HG02981 (cell line): Measurements from ENCODE around the gene ODAM.
"Not testable (repeated sequence)": the region's sequence is repeated elsewhere in the genome, so short reads cannot be mapped to it uniquely, and the experiment has no call there.

Experiments used
- ATAC-seq: cut with Tn5 transposase; IDR thresholded peaks from one replicate; pipeline ENCODE4 v1.9.1; 2021; ENCODE audit warnings: mild to moderate bottlenecking, moderate library complexity; ENCODE audit not compliant: unreplicated experiment

Gene ODAM

GRCh38 chr4:70195425-70195824 is at the start of gene ODAM:
Gene ODAM (plus strand): TSS chr4:70195725. CDS start chr4:70196544, 819 bp downstream.
- ATAC-seq: no peak

GRCh38 chr4:70151271-70151670 is 44.3 kb upstream of the ODAM start:
- no peak for ATAC-seq

GRCh38 chr4:70152088-70152487 is 43.4 kb upstream of the ODAM start:
- no peak for ATAC-seq

- no peak for ATAC-seq
Measured at GRCh38 chr4:70153937-70154336, 41.6 kb upstream of the ODAM start, which contains the start of gene PRR27. Gene PRR27 (plus strand): TSS chr4:70154237. CDS start chr4:70154376, 139 bp downstream.

GRCh38 chr4:70158576-70158975 is 36.9 kb upstream of the ODAM start:
- ATAC-seq: no peak

- ATAC-seq: no peak
Measured at GRCh38 chr4:70177090-70177489, 18.4 kb upstream of the ODAM start.

- ATAC-seq: no peak
Measured at GRCh38 chr4:70178075-70178660, 17.4 kb upstream of the ODAM start.

GRCh38 chr4:70179811-70180210 is 15.7 kb upstream of the ODAM start:
- no peak for ATAC-seq

- no peak for ATAC-seq
Measured at GRCh38 chr4:70181864-70182263, 13.7 kb upstream of the ODAM start.

GRCh38 chr4:70182517-70183167 is 12.9 kb upstream of the ODAM start:
- no peak for ATAC-seq

GRCh38 chr4:70183168-70183939 is 12.2 kb upstream of the ODAM start:
- ATAC-seq: peak; percentile 86

GRCh38 chr4:70183940-70184246 is 11.6 kb upstream of the ODAM start:
- ATAC-seq: no peak

GRCh38 chr4:70187216-70187615 is 8.3 kb upstream of the ODAM start:
- ATAC-seq: no peak

GRCh38 chr4:70190579-70190978 is 4.9 kb upstream of the ODAM start:
- no peak for ATAC-seq

- ATAC-seq: no peak
Measured at GRCh38 chr4:70191647-70192046, 3.9 kb upstream of the ODAM start.

- ATAC-seq: no peak
Measured at GRCh38 chr4:70192895-70193294, 2.6 kb upstream of the ODAM start.

- ATAC-seq: no peak
Measured at GRCh38 chr4:70196857-70197256, 1.3 kb downstream of the ODAM start.

- no peak for ATAC-seq
Measured at GRCh38 chr4:70197842-70198241, 2.3 kb downstream of the ODAM start.

GRCh38 chr4:70203601-70204000 is 8.1 kb downstream of the ODAM start:
- no peak for ATAC-seq

- ATAC-seq: not testable (repeated sequence)
Measured at GRCh38 chr4:70212752-70213151, 17.2 kb downstream of the ODAM start.

GRCh38 chr4:70216109-70216508 is 20.6 kb downstream of the ODAM start:
- not testable (repeated sequence) for ATAC-seq

GRCh38 chr4:70216550-70216949 is 21.0 kb downstream of the ODAM start:
- not testable (repeated sequence) for ATAC-seq
